Bronchial epithelial cell (primary cell): ENCODE data around the gene PSMC3. TPM values are rescaled to one million over a fixed set of nuclear protein-coding genes. Genes with fewer than 3 reads are reported as not detected.
"Not testable (repeated sequence)": the region's sequence is repeated elsewhere in the genome, so short reads cannot be mapped to it uniquely, and the experiment has no call there.

Experiments
- DNase-seq: peaks from one replicate; pipeline ENCODE4 v3.0.0-alpha.2; 2010; ENCODE audit warnings: low read depth
- FAIRE-seq: peaks from 2 replicates; lab custom pipeline; 2011; peaks lifted over from hg19 to GRCh38; lab: Jason Lieb, UNC
- H3K27me3 ChIP-seq: 2 replicates; pipeline ENCODE4 v1.5.1; 2011; ENCODE audit warnings: low read length; ENCODE audit not compliant: control insufficient read depth, insufficient read depth
- H3K36me3 ChIP-seq: 2 replicates; pipeline ENCODE4 v1.5.1; 2011; ENCODE audit warnings: low read length; ENCODE audit not compliant: control insufficient read depth, insufficient read depth
- H3K4me3 ChIP-seq: 2 replicates; pipeline ENCODE4 v1.5.1; 2011; ENCODE audit warnings: mild to moderate bottlenecking, low read depth, low read length, control low read depth
- CTCF ChIP-seq: IDR thresholded peaks from 2 replicates; pipeline ENCODE4 v1.5.1; 2011; ENCODE audit warnings: mild to moderate bottlenecking, moderate library complexity, low read length, control low read depth, inconsistent platforms; ENCODE audit not compliant: insufficient read depth, severe bottlenecking
- total RNA-seq: library from RNA; depleted of rRNA; stranded (reverse); fragments of >200 nt; gene quantifications from 2 replicates; pipeline ENCODE4 v1.2.1, GENCODE V29; 2014

Gene PSMC3
- total RNA-seq, 1 donor from 2014 or later, result 141 TPM

- TF ChIP-seq CTCF, result peak; percentile 82
- not testable (repeated sequence) for H3K4me3 ChIP-seq, FAIRE-seq, H3K27me3 ChIP-seq, H3K36me3 ChIP-seq
- DNase-seq, result peak; percentile 72
Observed at GRCh38 chr11:47454258-47454671, 28.0 kb upstream of the PSMC3 start.

- TF ChIP-seq CTCF, result no peak
- no peak for DNase-seq
- peaks cover 1% of the 10 kb centered on the region for H3K36me3 ChIP-seq
- H3K4me3 ChIP-seq, result no peak overlapping the region
- H3K27me3 ChIP-seq, result no peaks in the 10 kb centered on the region
- FAIRE-seq, result no peak
Observed at GRCh38 chr11:47453365-47453764, 27.1 kb upstream of the PSMC3 start.

GRCh38 chr11:47451990-47452389 lies 25.8 kb upstream of the PSMC3 start:
- Histone ChIP-seq H3K36me3 (peaks cover 1% of the 10 kb centered on the region), H3K4me3 (no peak overlapping the region), H3K27me3 (no peaks in the 10 kb centered on the region)
- no peak for TF ChIP-seq CTCF
- FAIRE-seq (no peak), DNase-seq (peak; percentile 33)

GRCh38 chr11:47451436-47451835 lies 25.2 kb upstream of the PSMC3 start:
- no peak for FAIRE-seq
- no peak for TF ChIP-seq CTCF
- no peak overlapping the region for H3K4me3 ChIP-seq
- H3K27me3 ChIP-seq, result no peaks in the 10 kb centered on the region
- peaks cover 1% of the 10 kb centered on the region for H3K36me3 ChIP-seq
- DNase-seq, result no peak

GRCh38 chr11:47449541-47449940 lies 23.3 kb upstream of the PSMC3 start:
- DNase-seq, result no peak
- TF ChIP-seq CTCF, result no peak
- no peaks in the 10 kb centered on the region for H3K27me3 ChIP-seq
- H3K36me3 ChIP-seq, result peaks cover 1% of the 10 kb centered on the region
- no peak overlapping the region for H3K4me3 ChIP-seq
- FAIRE-seq, result no peak
